Body of pancreas (tissue), 4 donors: Measurements from ENCODE around the gene SCRT2.

Experiments
- POLR2A ChIP-seq, 3 donors: fragments of 450-650 bp; IDR thresholded peaks; one replicate each; pipeline ENCODE4 v1.6.1; 2016; ENCODE audit warnings: antibody characterized with exemption in 3 of 3, mild to moderate bottlenecking in 2 of 3
- TF ChIP-seq, protein P1 (sequence below), 7 experiments: fragments of 450-650 bp in 4 of 7; fragments of 200-600 bp in 3 of 7; sonication (generic) in 3 of 7; IDR thresholded peaks; one replicate each; pipeline ENCODE4 v1.5.1; 2016 to 2019; ENCODE audit warnings: antibody characterized with exemption in 7 of 7

DNA sequence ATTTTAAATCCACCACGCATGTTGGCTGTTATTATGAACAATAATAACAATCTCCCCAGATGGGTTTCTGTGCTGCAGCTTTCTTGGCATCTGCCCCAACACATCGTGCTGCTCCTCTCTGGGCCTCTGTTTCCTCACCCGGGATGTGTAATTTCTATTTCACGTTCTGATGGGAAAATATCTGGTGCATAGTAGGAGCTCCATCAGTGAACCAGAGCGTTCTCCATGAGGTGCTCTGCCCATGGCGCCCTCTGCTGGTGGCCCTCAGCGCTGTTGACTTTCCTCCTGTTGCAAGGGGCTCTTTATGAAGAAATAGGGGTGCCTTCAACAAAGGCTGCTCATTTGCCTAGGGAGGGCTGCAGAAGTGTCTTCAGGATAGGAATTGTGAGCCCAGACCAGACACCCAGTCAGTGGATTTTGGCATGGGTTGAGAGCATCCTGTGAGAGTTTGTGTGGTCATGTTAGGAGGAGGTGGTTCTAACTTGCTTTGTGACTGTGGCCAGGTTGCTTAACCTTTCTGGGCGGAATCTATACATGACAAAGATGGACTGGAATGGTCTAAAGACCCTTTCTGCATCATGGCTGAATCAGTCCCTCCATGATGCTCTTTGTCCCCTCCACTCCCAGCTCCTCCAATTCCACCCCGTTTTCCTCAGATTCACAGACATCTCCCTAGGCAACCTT is 8.1 kb downstream of the SCRT2 start:
- no peak for TF ChIP-seq POLR2A (IDR thresholded peaks at IDR 0.05)
- TF ChIP-seq, protein P1, sequence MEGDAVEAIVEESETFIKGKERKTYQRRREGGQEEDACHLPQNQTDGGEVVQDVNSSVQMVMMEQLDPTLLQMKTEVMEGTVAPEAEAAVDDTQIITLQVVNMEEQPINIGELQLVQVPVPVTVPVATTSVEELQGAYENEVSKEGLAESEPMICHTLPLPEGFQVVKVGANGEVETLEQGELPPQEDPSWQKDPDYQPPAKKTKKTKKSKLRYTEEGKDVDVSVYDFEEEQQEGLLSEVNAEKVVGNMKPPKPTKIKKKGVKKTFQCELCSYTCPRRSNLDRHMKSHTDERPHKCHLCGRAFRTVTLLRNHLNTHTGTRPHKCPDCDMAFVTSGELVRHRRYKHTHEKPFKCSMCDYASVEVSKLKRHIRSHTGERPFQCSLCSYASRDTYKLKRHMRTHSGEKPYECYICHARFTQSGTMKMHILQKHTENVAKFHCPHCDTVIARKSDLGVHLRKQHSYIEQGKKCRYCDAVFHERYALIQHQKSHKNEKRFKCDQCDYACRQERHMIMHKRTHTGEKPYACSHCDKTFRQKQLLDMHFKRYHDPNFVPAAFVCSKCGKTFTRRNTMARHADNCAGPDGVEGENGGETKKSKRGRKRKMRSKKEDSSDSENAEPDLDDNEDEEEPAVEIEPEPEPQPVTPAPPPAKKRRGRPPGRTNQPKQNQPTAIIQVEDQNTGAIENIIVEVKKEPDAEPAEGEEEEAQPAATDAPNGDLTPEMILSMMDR (IDR thresholded peaks at IDR 0.05): peak; percentile 32 to 71 (median 56)
